Mesenchymal stem cell (in vitro differentiated cells and primary cell): ENCODE data around the gene KCNQ5.

Experiments
- DNase-seq: peaks from one replicate; pipeline ENCODE4 v3.0.0-alpha.2; 2013
- H2AFZ ChIP-seq: one replicate; pipeline ENCODE4 v1.6.1; 2013; ENCODE audit warnings: low read depth, mild to moderate bottlenecking, control low read depth, inconsistent platforms, low read length, moderate library complexity
- H2AK5ac ChIP-seq: 2 replicates; pipeline ENCODE4 v1.6.1; 2013; ENCODE audit warnings: low read length, moderate library complexity, mild to moderate bottlenecking, inconsistent platforms; ENCODE audit not compliant: severe bottlenecking
- H2BK120ac ChIP-seq: one replicate; pipeline ENCODE4 v1.6.1; 2013; ENCODE audit warnings: low read depth, mild to moderate bottlenecking, inconsistent platforms, low read length, moderate library complexity
- H2BK12ac ChIP-seq, 2 experiments: one replicate each; pipeline ENCODE4 v1.6.1; 2013; ENCODE audit warnings: inconsistent platforms in 2 of 2, low read length in 2 of 2, mild to moderate bottlenecking in 2 of 2, moderate library complexity in 2 of 2, control low read depth in 1 of 2
- H2BK15ac ChIP-seq: one replicate; pipeline ENCODE4 v1.6.1; 2013; ENCODE audit warnings: mild to moderate bottlenecking, low read depth, inconsistent platforms; ENCODE audit not compliant: poor library complexity, severe bottlenecking
- H2BK5ac ChIP-seq: 2 replicates; pipeline ENCODE4 v1.6.1; 2013; ENCODE audit warnings: low read depth, mild to moderate bottlenecking, low read length, control low read depth, inconsistent platforms; ENCODE audit not compliant: poor library complexity, severe bottlenecking
- H3K14ac ChIP-seq, 2 experiments: one replicate each; pipeline ENCODE4 v1.6.1; 2013; ENCODE audit warnings: inconsistent platforms in 2 of 2, low read length in 2 of 2, control low read depth in 1 of 2, mild to moderate bottlenecking in 1 of 2, moderate library complexity in 1 of 2
- H3K18ac ChIP-seq, 2 experiments: one replicate each; pipeline ENCODE4 v1.6.1; 2013; ENCODE audit warnings: inconsistent platforms in 2 of 2, low read length in 2 of 2, control low read depth in 1 of 2, low read depth in 1 of 2, mild to moderate bottlenecking in 1 of 2
- H3K23ac ChIP-seq, 2 experiments: one replicate each; pipeline ENCODE4 v1.6.1; 2013; ENCODE audit warnings: inconsistent platforms in 2 of 2, low read length in 2 of 2, mild to moderate bottlenecking in 2 of 2, moderate library complexity in 2 of 2, control low read depth in 1 of 2
- H3K27ac ChIP-seq: 2 replicates; pipeline ENCODE4 v1.5.1; 2013; ENCODE audit warnings: mild to moderate bottlenecking, moderate library complexity, low read length, control low read depth, inconsistent platforms; ENCODE audit not compliant: poor library complexity, severe bottlenecking
- H3K27me3 ChIP-seq, 2 experiments: 2 replicates each; pipeline versions ENCODE4 v1.6.1 to v1.7.0; 2013; ENCODE audit warnings: low read length in 2 of 2, mild to moderate bottlenecking in 2 of 2, moderate library complexity in 2 of 2, control low read depth in 1 of 2, inconsistent platforms in 1 of 2; ENCODE audit not compliant: control insufficient read depth in 1 of 2, insufficient read depth in 1 of 2
- H3K36me3 ChIP-seq, 2 experiments: 2 replicates each; pipeline versions ENCODE4 v1.6.1 to v1.7.0; 2013; ENCODE audit warnings: low read length in 2 of 2, control low read depth in 1 of 2, inconsistent platforms in 1 of 2, low read depth in 1 of 2, mild to moderate bottlenecking in 1 of 2; ENCODE audit not compliant: insufficient read depth in 2 of 2, control insufficient read depth in 1 of 2
- H3K4ac ChIP-seq, 2 experiments: one replicate each; pipeline ENCODE4 v1.6.1; 2013; ENCODE audit warnings: inconsistent platforms in 2 of 2, low read length in 2 of 2, mild to moderate bottlenecking in 2 of 2, moderate library complexity in 2 of 2, control low read depth in 1 of 2, low read depth in 1 of 2
- H3K4me1 ChIP-seq: 2 replicates; pipeline ENCODE4 v1.6.1; 2013; ENCODE audit warnings: low read depth, low read length, control low read depth; ENCODE audit not compliant: control insufficient read depth, insufficient read depth
- H3K4me2 ChIP-seq: 2 replicates; pipeline ENCODE4 v1.6.1; 2013; ENCODE audit warnings: low read length, mild to moderate bottlenecking, inconsistent platforms; ENCODE audit not compliant: poor library complexity, severe bottlenecking
- H3K4me3 ChIP-seq, 2 experiments: 2 replicates each; pipeline versions ENCODE4 v1.5.1 to v1.7.0; 2013; ENCODE audit warnings: low read length in 2 of 2, mild to moderate bottlenecking in 2 of 2, control low read depth in 1 of 2, low read depth in 1 of 2; ENCODE audit not compliant: insufficient read depth in 1 of 2
- H3K79me1 ChIP-seq: replicated peaks from 2 replicates; pipeline ENCODE4 v1.6.1; 2013; ENCODE audit warnings: mild to moderate bottlenecking, control low read depth, low read length, inconsistent platforms; ENCODE audit not compliant: poor library complexity, severe bottlenecking
- H3K9ac ChIP-seq: 2 replicates; pipeline ENCODE4 v1.7.0; 2013; ENCODE audit warnings: mild to moderate bottlenecking, low read length, moderate library complexity
- H3K9me3 ChIP-seq: 2 replicates; pipeline ENCODE4 v1.7.0; 2013; ENCODE audit warnings: mild to moderate bottlenecking, low read length; ENCODE audit not compliant: control insufficient read depth
- H4K8ac ChIP-seq: one replicate; pipeline ENCODE4 v1.6.1; 2013; ENCODE audit warnings: inconsistent platforms, mild to moderate bottlenecking, low read length, moderate library complexity
- H4K91ac ChIP-seq: one replicate; pipeline ENCODE4 v1.6.1; 2013; ENCODE audit warnings: mild to moderate bottlenecking, low read length, inconsistent platforms
- WGBS: methylation state at CpG from one replicate; pipeline ENCODE4 v1.1.7; 2013; ENCODE audit warnings: mixed read lengths; 5-methylcytosine and 5-hydroxymethylcytosine counted together

KCNQ5 gene

DNA sequence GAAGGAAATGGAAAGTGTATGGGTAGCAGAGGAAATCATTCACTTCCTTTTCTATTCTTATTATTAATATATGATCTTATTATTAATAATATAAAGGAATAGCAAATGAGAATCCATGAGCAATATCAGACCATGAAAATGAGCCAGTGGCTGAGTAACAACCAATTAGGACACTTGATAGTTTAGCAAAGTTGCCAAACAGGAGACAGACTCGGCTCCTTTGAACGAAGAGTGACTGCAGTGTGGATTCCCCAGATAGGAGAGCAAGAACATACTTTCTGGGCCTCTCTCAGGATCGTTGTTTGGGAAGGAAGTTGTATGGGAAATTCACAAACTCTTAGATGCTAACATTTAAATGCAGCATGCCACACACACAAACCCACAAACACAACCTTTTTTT, 381.4 kb downstream of the KCNQ5 start:
- DNase-seq = no peak
- H3K4me1 ChIP-seq = no peaks in the 10 kb centered on the region
- 100% methylated on average over 3 of the region's 3 CpGs for WGBS
- no peaks in the 10 kb centered on the region for H3K79me1 ChIP-seq
- H2BK12ac ChIP-seq = no peak overlapping the region
- H3K4ac ChIP-seq = no peak overlapping the region
- no peak overlapping the region for H2BK120ac ChIP-seq
- H3K23ac ChIP-seq = no peak overlapping the region
- no peak overlapping the region for H3K27ac ChIP-seq
- H3K18ac ChIP-seq = no peak overlapping the region
- H3K9ac ChIP-seq = no peak overlapping the region
- no peak overlapping the region for H3K4me2 ChIP-seq
- H4K91ac ChIP-seq = no peak overlapping the region
- no peak overlapping the region for H2BK5ac ChIP-seq
- H2AK5ac ChIP-seq = no peak overlapping the region
- no peak overlapping the region for H3K4me3 ChIP-seq
- H4K8ac ChIP-seq = no peak overlapping the region
- H3K27me3 ChIP-seq = peaks cover 0 to 8% of the 10 kb centered on the region in 2 experiments
- no peak overlapping the region for H3K14ac ChIP-seq
- no peaks in the 10 kb centered on the region for H3K36me3 ChIP-seq
- H2BK15ac ChIP-seq = no peak overlapping the region
- peaks cover 7% of the 10 kb centered on the region for H3K9me3 ChIP-seq
- H2AFZ ChIP-seq = no peak overlapping the region

DNA sequence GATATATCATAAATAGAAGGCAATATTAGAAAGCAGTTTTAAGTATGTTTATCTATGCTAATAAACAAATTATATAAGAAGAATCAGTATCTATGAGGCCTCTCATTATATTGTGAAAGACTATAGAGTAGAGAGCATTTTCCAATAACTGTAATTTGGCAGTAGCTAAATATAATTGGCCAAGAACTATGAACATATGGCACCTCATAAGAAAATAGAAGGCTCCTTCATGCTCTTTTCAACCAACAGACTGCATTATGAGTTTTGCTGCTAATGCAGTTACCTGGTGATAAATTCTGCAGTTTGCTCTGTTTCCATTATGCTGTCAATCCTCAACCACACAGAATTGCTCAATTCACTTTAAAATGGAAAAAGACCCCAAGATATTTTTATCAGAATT, 382.4 kb downstream of the KCNQ5 start:
- no peak overlapping the region for H3K4ac ChIP-seq
- H3K4me1 ChIP-seq = no peaks in the 10 kb centered on the region
- H3K27ac ChIP-seq = no peak overlapping the region
- H2BK120ac ChIP-seq = no peak overlapping the region
- no peak overlapping the region for H2AFZ ChIP-seq
- H4K91ac ChIP-seq = no peak overlapping the region
- H3K4me3 ChIP-seq = no peak overlapping the region
- H3K9ac ChIP-seq = no peak overlapping the region
- DNase-seq = no peak
- no peak overlapping the region for H2BK12ac ChIP-seq
- H3K23ac ChIP-seq = no peak overlapping the region
- H3K27me3 ChIP-seq = peaks cover 0 to 8% of the 10 kb centered on the region in 2 experiments
- no peak overlapping the region for H2BK15ac ChIP-seq
- H2BK5ac ChIP-seq = no peak overlapping the region
- H3K18ac ChIP-seq = no peak overlapping the region
- H3K4me2 ChIP-seq = no peak overlapping the region
- H3K9me3 ChIP-seq = peaks cover 7% of the 10 kb centered on the region
- no peaks in the 10 kb centered on the region for H3K36me3 ChIP-seq
- H3K79me1 ChIP-seq = no peaks in the 10 kb centered on the region
- H3K14ac ChIP-seq = no peak overlapping the region
- no peak overlapping the region for H2AK5ac ChIP-seq
- no peak overlapping the region for H4K8ac ChIP-seq

- Histone ChIP-seq H3K79me1 (no peaks in the 10 kb centered on the region), H2AFZ (no peak overlapping the region), H3K27ac (no peak overlapping the region), H3K4me2 (no peak overlapping the region), H3K4me1 (no peaks in the 10 kb centered on the region), H3K14ac (no peak overlapping the region), H4K91ac (no peak overlapping the region), H3K4me3 (no peak overlapping the region), H2BK12ac (no peak overlapping the region), H3K4ac (no peak overlapping the region), H3K9me3 (peaks cover 7% of the 10 kb centered on the region), H4K8ac (no peak overlapping the region), H3K9ac (no peak overlapping the region), H3K36me3 (no peaks in the 10 kb centered on the region), H3K23ac (no peak overlapping the region), H2BK120ac (no peak overlapping the region), H3K27me3 (peaks cover 0 to 8% of the 10 kb centered on the region in 2 experiments), H3K18ac (no peak overlapping the region), H2BK15ac (no peak overlapping the region), H2BK5ac (no peak overlapping the region), H2AK5ac (no peak overlapping the region)
- WGBS = 98% methylated on average over 2 of the region's 2 CpGs
- DNase-seq = no peak
Measured at GRCh38 chr6:73004861-73005260, 383.0 kb downstream of the KCNQ5 start.

GRCh38 chr6:73006146-73006545, 384.3 kb downstream of the KCNQ5 start:
- H2BK5ac ChIP-seq = no peak overlapping the region
- H3K9ac ChIP-seq = no peak overlapping the region
- H2BK12ac ChIP-seq = no peak overlapping the region
- H4K91ac ChIP-seq = no peak overlapping the region
- H3K79me1 ChIP-seq = no peaks in the 10 kb centered on the region
- no peak overlapping the region for H3K4me3 ChIP-seq
- H4K8ac ChIP-seq = no peak overlapping the region
- no peak overlapping the region for H3K23ac ChIP-seq
- H2BK15ac ChIP-seq = no peak overlapping the region
- no peak overlapping the region for H3K27ac ChIP-seq
- no peak overlapping the region for H3K4me2 ChIP-seq
- no peak overlapping the region for H3K14ac ChIP-seq
- H3K4me1 ChIP-seq = no peaks in the 10 kb centered on the region
- no peak overlapping the region for H2AK5ac ChIP-seq
- H3K27me3 ChIP-seq = peaks cover 0 to 5% of the 10 kb centered on the region in 2 experiments
- 94% methylated on average over 2 of the region's 2 CpGs for WGBS
- peaks cover 7% of the 10 kb centered on the region for H3K9me3 ChIP-seq
- no peak overlapping the region for H3K4ac ChIP-seq
- DNase-seq = no peak
- H3K36me3 ChIP-seq = no peaks in the 10 kb centered on the region
- H3K18ac ChIP-seq = no peak overlapping the region
- no peak overlapping the region for H2AFZ ChIP-seq
- no peak overlapping the region for H2BK120ac ChIP-seq
